HepG2 (cell line): ENCODE results near the gene GPR55. TPM values are rescaled to one million over a fixed set of nuclear protein-coding genes. Genes with fewer than 3 reads are reported as not detected.

Experiments
- ATAC-seq: fragments of 200-7000 bp; cut with Tn5 transposase; 3 replicates; pipeline ENCODE4 v1.9.1; 2020; ENCODE audit warnings: mild to moderate bottlenecking, moderate library complexity
- BruUV-seq: library from RNA; stranded (reverse); fragments of 400-500 nt; replicated peaks from 2 replicates; lab custom pipeline; 2021; lab: Mats Ljungman, UMichigan
- CTCF ChIA-PET: fragments of 300-600 bp; formaldehyde crosslinking; extraction: SDS; loops from one replicate; lab custom pipeline; 2021; ENCODE audit warnings: low total read pairs, inconsistent platforms, low intra/inter-chr PET ratio; lab: Yijun Ruan, JAX
- POLR2A ChIA-PET: fragments of 350-600 bp; sonication (Branson Sonifier 250); formaldehyde crosslinking; loops from one replicate; lab custom pipeline; 2020; ENCODE audit warnings: antibody characterized with exemption, inconsistent platforms; lab: Yijun Ruan, JAX
- DNase-seq: peaks from one replicate; pipeline ENCODE4 v3.0.0-alpha.2; 2015; ENCODE audit warnings: low spot score
- FAIRE-seq: peaks from 3 replicates; lab custom pipeline; 2011; peaks lifted over from hg19 to GRCh38; lab: Jason Lieb, UNC
- H2AFZ ChIP-seq: one replicate; pipeline ENCODE4 v1.6.1; 2011; ENCODE audit warnings: low read length, inconsistent platforms
- H3K27ac ChIP-seq: fragments of 300-600 bp; 3 replicates; pipeline ENCODE4 v1.8.0; 2011; ENCODE audit warnings: mixed run types, mild to moderate bottlenecking, mixed read lengths, low read length, inconsistent platforms; ENCODE audit not compliant: insufficient read depth; ENCODE audit errors: extremely low read length
- H3K27me3 ChIP-seq, 2 experiments: fragments of 200-600 bp in 1 of 2; 2 replicates in 1 of 2; 3 replicates in 1 of 2; pipeline versions ENCODE4 v1.6.0 to v1.8.0; 2011; ENCODE audit warnings: low read length in 2 of 2, mild to moderate bottlenecking in 2 of 2, moderate library complexity in 2 of 2, inconsistent platforms in 1 of 2; ENCODE audit not compliant: insufficient read depth in 2 of 2, control insufficient read depth in 1 of 2
- H3K36me3 ChIP-seq, 2 experiments: fragments of 200-600 bp in 1 of 2; replicated peaks in 1 of 2; 2 replicates in 1 of 2; 3 replicates in 1 of 2; pipeline versions ENCODE4 v1.5.1 to v1.8.0; 2011; ENCODE audit warnings: low read length in 2 of 2, inconsistent platforms in 1 of 2; ENCODE audit not compliant: insufficient read depth in 2 of 2, control insufficient read depth in 1 of 2
- H3K4me1 ChIP-seq: 2 replicates; pipeline ENCODE4 v1.5.1; 2012; ENCODE audit warnings: low read length, inconsistent platforms; ENCODE audit not compliant: insufficient read depth
- H3K4me2 ChIP-seq: 2 replicates; pipeline ENCODE4 v1.6.0; 2011; ENCODE audit warnings: low read depth, low read length, inconsistent platforms
- H3K4me3 ChIP-seq, 3 experiments: fragments of 200-600 bp in 1 of 3; sonication (generic), shearing (Covaris generic) in 1 of 3; replicated peaks in 1 of 3; 2 replicates each; pipeline ENCODE4 v1.5.1; 2011 to 2016; ENCODE audit warnings: low read length in 3 of 3, inconsistent platforms in 2 of 3, low read depth in 2 of 3, mild to moderate bottlenecking in 2 of 3, control low read depth in 1 of 3, mixed read lengths in 1 of 3; ENCODE audit not compliant: insufficient read depth in 1 of 3
- H3K79me2 ChIP-seq: one replicate; pipeline ENCODE4 v1.6.1; 2011; ENCODE audit warnings: low read length, inconsistent platforms; ENCODE audit not compliant: insufficient read depth
- H3K9ac ChIP-seq: 2 replicates; pipeline ENCODE4 v1.6.0; 2011; ENCODE audit warnings: mild to moderate bottlenecking, low read depth, low read length, inconsistent platforms; ENCODE audit not compliant: insufficient read depth
- H3K9me3 ChIP-seq: 2 replicates; pipeline ENCODE4 v1.5.1; 2012; ENCODE audit warnings: mild to moderate bottlenecking, low read length
- H4K20me1 ChIP-seq: 2 replicates; pipeline ENCODE4 v1.6.0; 2011; ENCODE audit warnings: inconsistent platforms, mild to moderate bottlenecking, low read length, moderate library complexity; ENCODE audit not compliant: insufficient read depth
- E2F2 ChIP-seq: sonication (generic); formaldehyde crosslinking; IDR thresholded peaks from 2 replicates; pipeline ENCODE4 v1.4.0; 2020; ENCODE audit warnings: missing genetic modification reagents, borderline replicate concordance
- ETV5 ChIP-seq: IDR thresholded peaks from 2 replicates; pipeline ENCODE4 v1.6.1; 2018; ENCODE audit warnings: missing biosample characterization, missing genetic modification reagents, inconsistent platforms, borderline replicate concordance
- GMEB2 ChIP-seq: IDR thresholded peaks from 2 replicates; pipeline ENCODE4 v1.6.1; 2016; ENCODE audit warnings: missing biosample characterization, missing genetic modification reagents, low read depth
- HNRNPL ChIP-seq: fragments of 200-400 bp; formaldehyde crosslinking; IDR thresholded peaks from 2 replicates; pipeline ENCODE4 v1.6.1; 2017; ENCODE audit warnings: mild to moderate bottlenecking, low read depth, low read length
- JUN ChIP-seq: sonication (generic); formaldehyde crosslinking; IDR thresholded peaks from 2 replicates; pipeline ENCODE4 v1.4.0; 2020; ENCODE audit warnings: mild to moderate bottlenecking, missing genetic modification reagents
- PRDM10 ChIP-seq: sonication (generic); formaldehyde crosslinking; IDR thresholded peaks from 2 replicates; pipeline ENCODE4 v1.4.0; 2020; ENCODE audit warnings: low read depth, missing genetic modification reagents
- ZGPAT ChIP-seq: IDR thresholded peaks from 2 replicates; pipeline ENCODE4 v1.6.1; 2016; ENCODE audit warnings: mild to moderate bottlenecking
- ZNF20 ChIP-seq: sonication (generic); formaldehyde crosslinking; IDR thresholded peaks from 2 replicates; pipeline ENCODE4 v1.4.0; 2020; ENCODE audit warnings: mild to moderate bottlenecking, moderate library complexity, missing genetic modification reagents
- ZNF569 ChIP-seq: sonication (generic); formaldehyde crosslinking; IDR thresholded peaks from 2 replicates; pipeline ENCODE4 v1.5.0; 2020; ENCODE audit warnings: mild to moderate bottlenecking, missing genetic modification reagents, moderate library complexity, borderline replicate concordance
- ZNF615 ChIP-seq: sonication (generic); formaldehyde crosslinking; IDR thresholded peaks from 2 replicates; pipeline ENCODE4 v1.5.0; 2020; ENCODE audit warnings: mild to moderate bottlenecking, missing genetic modification reagents, borderline replicate concordance
- ZNF629 ChIP-seq: sonication (generic); formaldehyde crosslinking; conservative IDR thresholded peaks from 2 replicates; pipeline ENCODE4 v1.5.0; 2020; ENCODE audit warnings: missing genetic modification reagents
- ZSCAN25 ChIP-seq: sonication (generic); formaldehyde crosslinking; IDR thresholded peaks from 2 replicates; pipeline ENCODE4 v1.8.0; 2022; ENCODE audit warnings: mild to moderate bottlenecking, missing genetic modification reagents
- WGBS: methylation state at CpG from one replicate; pipeline ENCODE4 v1.1.6; 2017; ENCODE audit warnings: low lambda C conversion rate; 5-methylcytosine and 5-hydroxymethylcytosine counted together
- in situ Hi-C: cut with HindIII; loops from 2 replicates; pipeline ENCODE4 v1.10.0; 2017; ENCODE audit warnings: low pct_unique_long_range_greater_than_20kb; ENCODE audit not compliant: extremely low pct_ligation_motif_present
- intact Hi-C: fragments of 100-400 bp; cut with micrococcal nuclease; formaldehyde crosslinking; loops from one replicate; pipeline ENCODE4 v1.10.0; 2022; ENCODE audit not compliant: unreplicated experiment
- polyA plus RNA-seq, 8 experiments: library from polyadenylated mRNA; depleted of rRNA in 3 of 8; stranded (reverse) in 7 of 8; unstranded in 1 of 8; fragments of >200 nt; fragmentation: Illumina TruSeq in 4 of 8; extraction: Trizol in 4 of 8; gene quantifications; 2 replicates each; pipeline versions ENCODE4 v1.2.1 to v1.2.3, GENCODE V29; 2011 to 2016; ENCODE audit warnings: low read depth in 4 of 8, missing spikeins in 1 of 8, mixed read lengths in 1 of 8; ENCODE audit not compliant: insufficient read depth in 1 of 8
- total RNA-seq, 5 experiments: library from RNA; depleted of rRNA; stranded (reverse); fragments of >200 nt; fragmentation: Illumina TruSeq; extraction: Trizol; gene quantifications; 2 replicates each; pipeline ENCODE4 v1.2.3, GENCODE V29; 2016; ENCODE audit warnings: low read depth in 1 of 5
- TF ChIP-seq, protein P1 (sequence below): IDR thresholded peaks from 2 replicates; pipeline ENCODE4 v1.6.1; 2016; ENCODE audit warnings: control low read depth

The GPR55 gene
- total and polyA plus RNA-seq, 2 of the 13 experiments (the other 11 are each of a cell fraction or from before 2014, with no cell fraction given), result not detected

- ATAC-seq (no peak), DNase-seq (no peak), FAIRE-seq (no peak)
- intact Hi-C loops, result loop anchor here (10.0 kb wide), 1 partner anchor 188 kb away; the partner anchor contains the start of gene PSMD1
- WGBS, result 76% methylated on average over 12 of the region's 13 CpGs
- BruUV-seq, result no TSS peak
- peaks cover 9% of the 10 kb centered on the region; the same call in 1 of the 2 replicates for H4K20me1 ChIP-seq
- H3K9me3 ChIP-seq, result no peaks in the 10 kb centered on the region
- H3K27me3 ChIP-seq, result peaks cover 0 to 10% of the 10 kb centered on the region in 2 experiments; a peak in 2 of 5 replicates
- H3K9ac ChIP-seq, result no peak overlapping the region
- ChIA-PET POLR2A (interaction anchor here (0.6 kb wide), 1 partner anchor 11 kb away, joined by 3 read pairs; no protein-coding TSS in a partner anchor), CTCF (no interaction called here)
- H3K4me2 ChIP-seq, result peak overlapping the region; percentile 81; the same call in 1 of the 2 replicates
- peaks cover 28% of the 10 kb centered on the region for H3K4me1 ChIP-seq
- no peaks in the 10 kb centered on the region for H3K36me3 ChIP-seq
- H3K27ac ChIP-seq, result no peak overlapping the region
- no peaks in the 10 kb centered on the region for H3K79me2 ChIP-seq
- H3K4me3 ChIP-seq, result 0 out of 6 replicates have a peak overlapping the region, but pooled peaks of 1 of the 3 experiments have one; percentile 97
- in situ Hi-C loops, result no loop called here
- H2AFZ ChIP-seq, result no peak overlapping the region
- no peak for TF ChIP-seq ZSCAN25 (CRISPR knock-in tag)
- peak; percentile 66 for TF ChIP-seq ZNF629 (CRISPR knock-in tag)
- no peak for TF ChIP-seq GMEB2
- TF ChIP-seq ETV5, result no peak
- TF ChIP-seq ZGPAT (CRISPR knock-in tag), result no peak
- no peak for TF ChIP-seq ZNF615 (CRISPR knock-in tag)
- TF ChIP-seq PRDM10 (CRISPR knock-in tag), result no peak
- no peak for TF ChIP-seq ZNF20 (CRISPR knock-in tag)
- TF ChIP-seq, protein P1, sequence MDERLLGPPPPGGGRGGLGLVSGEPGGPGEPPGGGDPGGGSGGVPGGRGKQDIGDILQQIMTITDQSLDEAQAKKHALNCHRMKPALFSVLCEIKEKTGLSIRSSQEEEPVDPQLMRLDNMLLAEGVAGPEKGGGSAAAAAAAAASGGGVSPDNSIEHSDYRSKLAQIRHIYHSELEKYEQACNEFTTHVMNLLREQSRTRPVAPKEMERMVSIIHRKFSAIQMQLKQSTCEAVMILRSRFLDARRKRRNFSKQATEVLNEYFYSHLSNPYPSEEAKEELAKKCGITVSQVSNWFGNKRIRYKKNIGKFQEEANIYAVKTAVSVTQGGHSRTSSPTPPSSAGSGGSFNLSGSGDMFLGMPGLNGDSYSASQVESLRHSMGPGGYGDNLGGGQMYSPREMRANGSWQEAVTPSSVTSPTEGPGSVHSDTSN (CRISPR knock-in tag), result no peak
- TF ChIP-seq E2F2 (CRISPR knock-in tag), result no peak
- 0 out of 2 replicates have a peak, but pooled peaks have one; percentile 52 for TF ChIP-seq ZNF569 (CRISPR knock-in tag)
- TF ChIP-seq HNRNPL, result no peak
- TF ChIP-seq JUN (CRISPR knock-in tag), result no peak
Observed at GRCh38 chr2:230866756-230867523, 58.1 kb downstream of the GPR55 start.
